CD4-positive, alpha-beta T cell treated with Interleukin-21 for 1 hour (primary cell): ENCODE data around the gene SASH3.
"Not testable (repeated sequence)": the region's sequence is repeated elsewhere in the genome, so short reads cannot be mapped to it uniquely, and the experiment has no call there.

Experiments
- DNase-seq: peaks from one replicate; pipeline ENCODE4 v3.0.0-alpha.2; 2020

Gene SASH3

GRCh38 chrX:129779747-129780146 is at the start of gene SASH3:
Gene SASH3, plus strand, starts transcription at chrX:129779949. Its CDS starts 149 bp downstream, at chrX:129780098.
- DNase-seq: peak; percentile 77

DNA sequence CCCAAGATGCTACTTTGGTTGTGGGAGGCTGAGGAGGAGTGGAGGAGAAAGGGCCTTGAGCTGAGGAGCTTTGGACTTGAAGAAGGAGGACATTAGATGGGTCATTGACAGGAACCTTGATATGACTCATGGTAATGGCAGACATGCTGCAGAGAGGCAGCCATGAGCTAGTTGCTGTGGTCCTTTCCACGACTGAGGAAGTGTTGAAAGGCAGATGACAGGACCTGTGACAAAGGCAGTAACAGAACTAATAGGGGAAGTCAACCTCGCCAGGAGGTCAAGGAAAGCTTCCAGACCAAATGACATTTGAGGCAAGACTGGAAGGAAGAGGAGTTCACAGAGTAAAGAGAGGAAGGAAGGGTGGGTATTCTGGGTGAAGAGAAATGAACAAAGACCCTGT is 48.5 kb upstream of the SASH3 start:
- DNase-seq: no peak

DNA sequence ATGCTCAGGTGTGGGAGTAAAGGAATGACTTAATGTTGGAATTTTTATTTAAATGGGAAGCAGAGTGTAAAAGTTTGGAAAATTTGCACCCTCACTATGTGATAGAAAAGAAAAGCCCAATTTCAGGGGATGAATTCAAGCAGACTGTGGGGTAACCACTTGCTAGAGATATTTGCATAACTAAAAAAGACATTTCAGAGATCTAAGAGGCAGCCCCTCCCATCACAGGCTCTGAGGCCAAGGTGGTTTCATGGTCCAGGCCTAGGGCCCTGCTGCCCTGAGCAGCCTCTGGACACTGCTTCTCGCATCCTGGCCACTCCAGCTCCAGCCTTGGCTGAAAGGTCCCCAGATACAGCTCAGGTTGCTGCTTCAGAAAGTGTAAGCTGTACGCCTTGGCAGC is 46.9 kb upstream of the SASH3 start:
- no peak for DNase-seq

DNA sequence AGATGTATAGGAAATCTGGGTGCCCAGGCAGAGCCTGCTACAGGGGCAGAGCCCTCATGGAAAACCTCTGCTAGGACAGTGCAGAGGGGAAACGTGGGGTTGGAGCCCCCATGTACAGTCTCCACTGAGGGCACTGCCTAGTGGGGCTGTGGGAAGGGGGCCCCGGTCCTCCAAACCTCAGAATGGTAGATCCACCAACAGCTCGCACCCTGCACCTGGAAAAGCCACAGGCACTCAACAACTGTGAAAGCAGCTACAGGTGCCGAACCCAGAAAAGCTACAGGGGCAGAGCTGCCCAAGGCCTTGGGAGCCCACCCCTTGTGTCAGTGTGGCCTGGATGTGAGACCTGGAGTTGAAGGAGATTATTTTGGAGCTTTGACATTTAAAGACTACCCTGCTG is 46.4 kb upstream of the SASH3 start:
- DNase-seq: no peak

GRCh38 chrX:129736491-129736890 is 43.3 kb upstream of the SASH3 start:
- no peak for DNase-seq

- DNase-seq: no peak
These were observed 41.8 kb upstream of the SASH3 start for GRCh38 chrX:129737916-129738315.

- DNase-seq: no peak
These were observed 41.1 kb upstream of the SASH3 start, which contains the start of gene XPNPEP2 for GRCh38 chrX:129738466-129739308. Gene XPNPEP2, plus strand, starts transcription at chrX:129738979. Its CDS starts 235 bp downstream, at chrX:129739214.

DNA sequence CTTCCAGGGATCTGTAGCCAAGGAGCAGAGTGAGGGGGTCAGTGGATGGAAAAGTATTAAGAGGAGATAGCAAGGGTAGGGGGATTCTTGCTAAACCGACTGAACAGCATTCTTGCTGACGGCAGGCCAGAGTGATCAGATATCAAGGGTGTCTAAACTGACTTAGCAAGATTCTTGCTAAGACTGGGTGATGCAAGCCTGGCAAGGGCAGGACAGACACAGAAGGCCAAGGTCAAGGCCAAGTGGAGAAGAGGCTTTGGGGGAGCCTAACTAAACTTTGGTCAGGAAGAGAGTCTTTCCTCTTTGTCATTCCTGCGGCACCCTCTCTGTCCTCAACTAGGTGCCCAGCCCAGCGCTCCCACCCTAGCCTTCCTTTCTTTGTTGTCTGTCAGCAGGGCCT is 40.2 kb upstream of the SASH3 start:
- DNase-seq: no peak

DNA sequence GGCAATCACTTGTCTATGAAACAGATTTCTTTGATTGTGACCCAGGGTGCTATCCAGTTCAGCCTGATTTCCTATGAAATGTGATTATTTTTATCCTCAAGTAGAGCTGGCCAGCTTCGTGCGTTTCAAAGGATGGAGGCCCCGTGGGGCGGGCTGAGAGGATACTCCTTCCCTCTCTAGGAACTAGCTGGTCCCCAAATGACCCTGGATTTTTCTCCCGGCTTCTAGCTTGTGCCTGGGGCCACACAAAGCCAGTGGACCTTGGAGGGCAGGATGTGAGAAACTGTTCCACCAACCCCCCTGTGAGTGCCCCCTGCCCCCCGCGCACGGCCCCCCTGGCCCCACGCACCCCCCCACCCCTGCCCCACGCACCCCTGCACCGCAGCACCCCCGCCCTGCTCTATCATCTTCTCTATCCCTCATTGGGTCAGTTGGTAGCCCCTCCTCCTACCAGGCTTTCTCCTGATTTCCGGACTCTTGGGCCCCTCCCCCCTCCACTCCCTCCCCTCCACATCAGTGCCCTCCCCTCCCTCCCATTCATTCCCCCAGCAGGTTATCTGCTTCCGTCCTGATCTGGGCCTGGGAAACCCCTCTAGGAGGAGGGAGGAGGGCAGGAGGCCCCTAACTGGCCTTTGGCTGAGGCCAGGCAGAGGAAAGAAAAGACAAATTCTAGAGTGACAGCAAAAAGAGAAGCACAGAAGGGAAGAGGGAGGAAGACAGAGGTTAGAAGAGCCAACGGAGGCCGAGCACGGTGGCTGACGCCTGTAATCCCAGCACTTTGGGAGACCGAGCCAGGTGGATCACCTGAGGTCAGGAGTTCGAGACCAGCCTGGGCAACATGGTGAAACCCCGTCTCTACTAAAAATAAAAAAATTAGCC is 37.6 kb upstream of the SASH3 start:
- DNase-seq: no peak

DNA sequence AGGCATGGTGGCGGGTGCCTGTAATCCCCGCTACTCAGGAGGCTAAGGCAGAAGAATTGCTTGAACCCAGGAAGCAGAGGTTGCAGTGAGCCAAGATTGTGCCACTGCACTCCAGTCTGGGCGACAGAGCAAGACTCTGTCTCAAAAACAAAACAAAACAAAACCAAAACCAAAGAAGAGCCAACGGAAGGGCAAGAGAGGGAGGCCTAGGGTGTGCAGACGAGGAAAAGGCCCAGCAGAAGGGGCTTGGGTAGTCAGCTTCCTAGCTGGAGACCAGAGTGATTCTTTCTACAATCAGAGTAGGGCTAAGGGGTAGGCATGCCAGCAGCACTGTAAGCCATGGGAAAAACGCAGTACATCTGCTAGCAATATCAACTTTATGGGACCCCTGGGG is 37.0 kb upstream of the SASH3 start:
- not testable (repeated sequence) for DNase-seq

DNA sequence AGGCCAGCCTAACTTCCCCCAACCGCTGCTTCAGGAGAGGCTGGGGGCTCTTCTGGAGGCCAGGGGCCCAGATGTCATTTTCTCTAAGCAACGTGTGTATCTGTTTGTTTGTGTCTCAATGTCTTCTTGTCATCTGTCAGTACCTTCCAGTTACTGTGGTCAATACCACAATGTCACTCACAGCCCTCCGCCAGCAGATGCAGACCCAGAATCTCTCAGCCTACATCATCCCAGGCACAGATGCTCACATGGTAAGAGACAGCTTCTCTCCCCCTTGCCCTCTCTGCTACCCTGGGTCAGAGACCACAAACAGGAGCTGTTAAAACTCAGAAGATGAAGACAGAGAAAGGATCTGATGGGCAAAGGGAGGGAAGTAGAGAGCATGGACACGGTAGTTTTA is 35.9 kb upstream of the SASH3 start:
- DNase-seq: no peak

- peak; percentile 41 for DNase-seq
These were observed 34.9 kb upstream of the SASH3 start for GRCh38 chrX:129744861-129745321.

DNA sequence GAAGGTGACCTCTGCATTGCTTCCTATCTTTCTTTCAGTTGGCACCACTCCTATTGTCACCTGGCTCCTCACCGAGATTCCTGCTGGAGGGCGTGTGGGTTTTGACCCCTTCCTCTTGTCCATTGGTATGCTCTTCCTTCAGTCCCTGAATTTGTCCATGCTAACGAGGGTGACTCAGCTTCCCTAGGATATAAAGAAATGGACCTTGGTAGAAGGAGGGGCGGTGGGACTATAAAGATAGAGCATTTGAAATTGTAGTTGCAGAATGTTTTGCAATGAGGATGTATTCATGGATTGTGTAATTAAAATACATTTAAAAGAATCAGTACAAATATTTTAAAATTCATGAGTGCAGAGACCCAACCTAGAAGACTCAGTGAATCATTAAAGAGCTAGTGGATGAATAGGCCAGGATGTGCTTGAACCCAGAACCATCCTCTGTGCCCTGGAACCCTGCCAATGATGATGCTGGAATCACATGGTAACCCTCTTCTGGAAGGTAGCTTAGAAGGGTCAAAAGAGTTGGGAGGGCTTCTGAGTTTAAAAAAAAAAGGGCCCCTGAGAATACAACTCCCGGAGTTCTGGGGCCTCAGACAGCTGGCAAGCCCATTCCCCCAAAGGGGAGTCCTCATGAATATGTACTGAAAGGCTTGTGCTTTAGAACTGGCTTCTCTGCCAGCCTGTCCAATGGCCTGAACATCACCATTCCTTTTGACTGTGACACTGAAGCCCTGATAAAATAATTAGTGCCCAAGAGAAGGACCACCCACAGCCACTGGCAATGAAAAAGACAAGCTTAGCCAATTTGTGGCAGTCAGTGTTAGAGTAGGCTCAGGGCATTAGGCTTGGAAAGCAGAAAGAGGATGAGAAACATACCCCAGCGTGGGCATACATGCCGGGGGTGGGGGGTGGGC is 32.9 kb upstream of the SASH3 start:
- DNase-seq: no peak

- no peak for DNase-seq
These were observed 32.2 kb upstream of the SASH3 start for GRCh38 chrX:129747533-129747932.

- no peak for DNase-seq
These were observed 31.4 kb upstream of the SASH3 start for GRCh38 chrX:129748305-129748704.

GRCh38 chrX:129749069-129749468 is 30.7 kb upstream of the SASH3 start:
- no peak for DNase-seq

DNA sequence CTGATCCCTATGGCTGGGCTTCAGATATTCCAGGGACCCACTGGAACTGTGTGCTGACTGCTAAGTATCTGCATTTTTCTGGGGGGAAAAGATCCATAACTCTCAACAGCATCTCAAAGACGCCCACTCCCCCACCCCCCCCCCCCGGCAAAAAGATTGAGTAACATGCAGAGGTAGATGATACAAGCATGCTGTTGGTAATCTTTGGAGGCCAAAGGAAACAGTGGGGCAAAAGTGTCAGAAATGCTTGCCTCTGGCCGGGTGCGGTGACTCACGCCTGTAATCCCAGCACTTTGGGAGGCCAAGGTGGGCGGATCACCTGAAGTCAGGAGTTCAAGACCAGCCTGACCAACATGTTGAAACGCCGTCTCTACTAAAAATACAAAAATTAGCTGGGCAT is 28.8 kb upstream of the SASH3 start:
- DNase-seq: no peak

DNA sequence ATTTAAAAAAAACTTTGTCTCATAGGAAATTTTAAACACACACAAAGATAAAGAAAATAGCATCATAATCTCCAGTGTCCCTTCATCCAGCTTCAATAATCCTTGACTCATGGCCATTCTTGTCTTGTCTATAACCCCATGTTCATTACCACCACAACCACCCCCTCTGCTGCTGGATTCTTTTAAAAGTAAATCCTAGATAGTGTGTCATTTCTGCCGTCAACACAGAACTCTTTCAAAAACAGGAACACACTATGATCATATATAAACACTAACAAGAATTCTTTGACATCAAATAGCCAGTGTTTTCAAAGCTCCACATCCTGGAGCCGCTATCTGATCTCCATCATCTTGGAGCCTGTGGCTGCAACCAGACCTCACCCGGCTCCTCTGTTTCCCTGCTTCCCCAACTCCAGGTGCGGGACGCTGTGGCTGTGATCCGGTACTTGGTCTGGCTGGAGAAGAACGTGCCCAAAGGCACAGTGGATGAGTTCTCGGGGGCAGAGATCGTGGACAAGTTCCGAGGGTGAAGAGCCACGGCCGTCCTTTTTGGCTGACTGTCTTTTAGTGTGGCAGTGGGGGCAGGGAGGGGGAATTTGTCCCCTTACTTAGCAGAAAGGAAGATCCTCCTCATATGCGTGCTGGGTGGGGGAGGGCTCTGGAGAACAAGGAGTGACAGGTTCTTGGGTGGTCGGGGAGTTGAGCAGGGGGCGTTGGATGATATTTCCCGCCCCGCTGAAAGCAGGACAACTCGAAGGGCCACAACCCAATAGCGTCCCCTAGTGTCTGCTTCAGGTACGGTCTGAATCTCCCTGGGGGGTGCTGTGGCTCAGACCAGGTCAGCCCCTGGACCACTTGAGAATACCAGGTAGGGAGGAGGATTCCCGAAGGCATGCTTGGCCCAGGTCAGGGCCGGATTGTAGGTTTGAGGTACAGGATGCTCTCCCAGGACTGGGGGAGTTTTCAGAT is 25.4 kb upstream of the SASH3 start:
- no peak for DNase-seq

- DNase-seq: peak; percentile 44
These were observed 23.7 kb upstream of the SASH3 start for GRCh38 chrX:129755779-129756650.

GRCh38 chrX:129759576-129760061 is 20.1 kb upstream of the SASH3 start:
- DNase-seq: peak; percentile 63
